IPS-NIHi11 (cell line): ENCODE results near the gene TMEM119.
"Not testable (repeated sequence)": the region's sequence is repeated elsewhere in the genome, so short reads cannot be mapped to it uniquely, and the experiment has no call there.

Experiments
- DNase-seq: peaks from one replicate; pipeline ENCODE4 v3.0.0; 2012; ENCODE audit warnings: mixed read lengths, low spot score

TMEM119 gene

GRCh38 chr12:108635201-108635996, 37.5 kb upstream of the TMEM119 start:
- DNase-seq: no peak

GRCh38 chr12:108634341-108634751, 36.5 kb upstream of the TMEM119 start:
- no peak for DNase-seq

- no peak for DNase-seq
These were observed 35.8 kb upstream of the TMEM119 start, which contains the start of gene SELPLG for GRCh38 chr12:108633534-108634248. SELPLG (minus strand) TSS chr12:108633894; CDS start chr12:108624307, 9,587 bp downstream.

- DNase-seq: no peak
These were observed 35.2 kb upstream of the TMEM119 start for GRCh38 chr12:108633081-108633533.

- DNase-seq: not testable (repeated sequence)
These were observed 33.4 kb upstream of the TMEM119 start for GRCh38 chr12:108631261-108631660.

- DNase-seq: no peak
These were observed 32.8 kb upstream of the TMEM119 start for GRCh38 chr12:108630481-108631207.

- no peak for DNase-seq
These were observed 32.1 kb upstream of the TMEM119 start for GRCh38 chr12:108629824-108630476.

- no peak for DNase-seq
These were observed 31.3 kb upstream of the TMEM119 start for GRCh38 chr12:108629151-108629550.

- DNase-seq: no peak
These were observed 29.4 kb upstream of the TMEM119 start for GRCh38 chr12:108627134-108627920.

- DNase-seq: no peak
These were observed 27.3 kb upstream of the TMEM119 start for GRCh38 chr12:108625228-108625627.

GRCh38 chr12:108623577-108623976, 25.7 kb upstream of the TMEM119 start:
- no peak for DNase-seq

GRCh38 chr12:108622921-108623514, 25.1 kb upstream of the TMEM119 start:
- no peak for DNase-seq

GRCh38 chr12:108622421-108622820, 24.5 kb upstream of the TMEM119 start:
- peak; percentile 67 for DNase-seq

- DNase-seq: no peak
These were observed 23.3 kb upstream of the TMEM119 start for GRCh38 chr12:108621161-108621560.

GRCh38 chr12:108620236-108620879, 22.5 kb upstream of the TMEM119 start:
- no peak for DNase-seq

- DNase-seq: no peak
These were observed 21.7 kb upstream of the TMEM119 start for GRCh38 chr12:108619369-108620160.

- not testable (repeated sequence) for DNase-seq
These were observed 21.0 kb upstream of the TMEM119 start for GRCh38 chr12:108618953-108619274.

- DNase-seq: peak; percentile 91
These were observed 20.4 kb upstream of the TMEM119 start for GRCh38 chr12:108618079-108618952.
